Esophagus squamous epithelium (tissue), 5 donors: ENCODE measurements around the gene GGCX. TPM values are rescaled to one million over a fixed set of nuclear protein-coding genes. Genes with fewer than 3 reads are reported as not detected.
A peak's percentile ranks its signal among the peaks of the same experiment; 100 is the strongest.

Experiments used
- DNase-seq: peaks from one replicate; lab custom pipeline; 2025; lab: John Stamatoyannopoulos, UW
- H3K27ac ChIP-seq, 4 donors: fragments of 200-600 bp; sonication (generic); one replicate each; pipeline ENCODE4 v1.5.1; 2016 to 2019; ENCODE audit warnings: mild to moderate bottlenecking in 1 of 4
- H3K27me3 ChIP-seq, 4 donors: fragments of 200-600 bp; sonication (generic); 1 replicate in 3 of 4; 2 replicates in 1 of 4; pipeline versions ENCODE4 v1.5.1 to v1.6.0; 2017 to 2021; ENCODE audit warnings: antibody characterized with exemption in 1 of 4
- H3K36me3 ChIP-seq, 3 donors: fragments of 200-600 bp; sonication (generic); one replicate each; pipeline ENCODE4 v1.5.1; 2016 to 2019
- H3K4me1 ChIP-seq, 3 donors: fragments of 200-600 bp; sonication (generic); one replicate each; pipeline ENCODE4 v1.5.1; 2017 to 2019
- H3K4me3 ChIP-seq, 4 donors: fragments of 200-600 bp; sonication (generic); 1 replicate in 3 of 4; 2 replicates in 1 of 4; pipeline ENCODE4 v1.5.1; 2016 to 2019; ENCODE audit warnings: mild to moderate bottlenecking in 2 of 4, moderate library complexity in 1 of 4
- H3K9me3 ChIP-seq, 3 donors: fragments of 200-600 bp; sonication (generic); one replicate each; pipeline ENCODE4 v1.5.1; 2016 to 2019
- CTCF ChIP-seq, 6 experiments: fragments of 450-650 bp in 4 of 6; fragments of 200-600 bp in 2 of 6; sonication (generic) in 2 of 6; IDR thresholded peaks; one replicate each; pipeline ENCODE4 v1.5.1; 2016 to 2019; ENCODE audit warnings: antibody characterized with exemption in 6 of 6, mild to moderate bottlenecking in 4 of 6, moderate library complexity in 4 of 6
- POLR2A ChIP-seq, 4 donors: fragments of 450-650 bp; IDR thresholded peaks; one replicate each; pipeline ENCODE4 v1.6.1; 2017; ENCODE audit warnings: antibody characterized with exemption in 4 of 4, mild to moderate bottlenecking in 4 of 4, moderate library complexity in 3 of 4
- WGBS, 2 donors: methylation state at CpG; one replicate each; pipeline ENCODE4 v1.1.5; 2018; 5-methylcytosine and 5-hydroxymethylcytosine counted together
- intact Hi-C: fragments of 100-400 bp; cut with DNase I; formaldehyde crosslinking; loops from one replicate; pipeline ENCODE4 v1.15.0; 2022
- total RNA-seq, 4 donors: library from RNA; depleted of rRNA; stranded (reverse); fragments of >200 nt; gene quantifications; one replicate each; pipeline ENCODE4 v1.1.0, GENCODE V29; 2016
- donor health status: DM: yes; HTN: yes; CAD: no.

GGCX gene
- total RNA-seq, 4 donors from 2014 or later, result 19.7 to 27.5 (median 23.3) TPM

GRCh38 chr2:85527787-85528186 lies 33.5 kb downstream of the GGCX start:
- intact Hi-C loops, result no loop called here
- H3K4me1 ChIP-seq, result peaks cover 0 to 36% (median 7%) of the 10 kb centered on the region in 3 donors
- H3K9me3 ChIP-seq, result no peaks in the 10 kb centered on the region
- H3K4me3 ChIP-seq, result no peak overlapping the region
- H3K36me3 ChIP-seq, result no peaks in the 10 kb centered on the region
- TF ChIP-seq POLR2A (IDR thresholded peaks at IDR 0.05) (no peak), CTCF (IDR thresholded peaks at IDR 0.05) (no peak)
- DNase-seq, result no peak
- no peak overlapping the region for H3K27ac ChIP-seq
- no peaks in the 10 kb centered on the region for H3K27me3 ChIP-seq

GRCh38 chr2:85525567-85525966 lies 35.7 kb downstream of the GGCX start:
- H3K27me3 ChIP-seq, result no peaks in the 10 kb centered on the region
- 82 to 86% methylated on average over 4 of the region's 4 CpGs for WGBS, 2 donors
- no peaks in the 10 kb centered on the region for H3K36me3 ChIP-seq
- TF ChIP-seq CTCF (IDR thresholded peaks at IDR 0.05) (no peak), POLR2A (IDR thresholded peaks at IDR 0.05) (no peak)
- DNase-seq, result no peak
- H3K4me1 ChIP-seq, result peaks cover 0 to 27% (median 7%) of the 10 kb centered on the region in 3 donors
- no peak overlapping the region for H3K4me3 ChIP-seq
- H3K9me3 ChIP-seq, result no peaks in the 10 kb centered on the region
- intact Hi-C loops, result no loop called here
- peak overlapping the region in 2 of 4 donors; percentile 57 to 60 for H3K27ac ChIP-seq

GRCh38 chr2:85525029-85525428 lies 36.3 kb downstream of the GGCX start:
- intact Hi-C loops, result no loop called here
- WGBS, 2 donors, result 73 to 77% methylated on average over 5 of the region's 5 CpGs
- H3K9me3 ChIP-seq, result no peaks in the 10 kb centered on the region
- H3K36me3 ChIP-seq, result no peaks in the 10 kb centered on the region
- no peak for DNase-seq
- H3K27ac ChIP-seq, result peak overlapping the region in 3 of 4 donors; percentile 57 to 70 (median 60)
- H3K4me3 ChIP-seq, result no peak overlapping the region
- TF ChIP-seq POLR2A (IDR thresholded peaks at IDR 0.05), result no peak
- no peaks in the 10 kb centered on the region for H3K27me3 ChIP-seq
- peaks cover 0 to 27% (median 7%) of the 10 kb centered on the region in 3 donors for H3K4me1 ChIP-seq

- no peaks in the 10 kb centered on the region for H3K36me3 ChIP-seq
- TF ChIP-seq POLR2A (IDR thresholded peaks at IDR 0.05), result no peak
- no peak for TF ChIP-seq CTCF (IDR thresholded peaks at IDR 0.05)
- 40 to 44% methylated on average over 7 to 8 of the region's 8 CpGs for WGBS, 2 donors
- no peaks in the 10 kb centered on the region for H3K27me3 ChIP-seq
- H3K9me3 ChIP-seq, result no peaks in the 10 kb centered on the region
- H3K27ac ChIP-seq, result peak overlapping the region in 3 of 4 donors; percentile 57 to 70 (median 60)
- no peak overlapping the region for H3K4me3 ChIP-seq
- H3K4me1 ChIP-seq, result peaks cover 0 to 27% (median 7%) of the 10 kb centered on the region in 3 donors
- intact Hi-C loops, result no loop called here
- no peak for DNase-seq
Measured at GRCh38 chr2:85524336-85524908, 36.9 kb downstream of the GGCX start.

GRCh38 chr2:85523903-85524335 lies 37.4 kb downstream of the GGCX start:
- Histone ChIP-seq H3K27me3 (no peaks in the 10 kb centered on the region), H3K9me3 (no peaks in the 10 kb centered on the region), H3K4me3 (no peak overlapping the region), H3K4me1 (peaks cover 0 to 27% (median 7%) of the 10 kb centered on the region in 3 donors), H3K36me3 (no peaks in the 10 kb centered on the region), H3K27ac (peak overlapping the region in 3 of 4 donors; percentile 57 to 70 (median 60))
- intact Hi-C loops, result no loop called here
- 63 to 65% methylated on average over 5 of the region's 5 CpGs for WGBS, 2 donors
- TF ChIP-seq POLR2A (IDR thresholded peaks at IDR 0.05), result no peak
- no peak for DNase-seq

GRCh38 chr2:85523062-85523902 lies 38.0 kb downstream of the GGCX start:
- no peak for TF ChIP-seq POLR2A (IDR thresholded peaks at IDR 0.05)
- TF ChIP-seq CTCF (IDR thresholded peaks at IDR 0.05), result no peak
- H3K36me3 ChIP-seq, result no peaks in the 10 kb centered on the region
- no peaks in the 10 kb centered on the region for H3K9me3 ChIP-seq
- no peaks in the 10 kb centered on the region for H3K27me3 ChIP-seq
- H3K4me1 ChIP-seq, result peaks cover 0 to 27% (median 7%) of the 10 kb centered on the region in 3 donors
- H3K4me3 ChIP-seq, result no peak overlapping the region
- DNase-seq, result no peak
- WGBS, 2 donors, result 72 to 78% methylated on average over 6 of the region's 8 CpGs
- intact Hi-C loops, result no loop called here
- peak overlapping the region in 3 of 4 donors; percentile 57 to 70 (median 60) for H3K27ac ChIP-seq
